Measurements from ENCODE around the gene TMEM42. TPM values are rescaled to one million over a fixed set of nuclear protein-coding genes. Genes with fewer than 3 reads are reported as not detected.

Gene TMEM42
- total and polyA plus RNA-seq, 9 of the 15 experiments (the other 6 are each of a cell fraction or from before 2014, with no cell fraction given) = 0.53 to 1.6 (median 0.98) TPM

- TF ChIP-seq NR0B1 (IDR thresholded peaks at IDR 0.05; ENCODE audit: partially characterized antibody) = no peak
- TF ChIP-seq CTCF (IDR thresholded peaks at IDR 0.05 in 2 of 3, conservative IDR thresholded peaks at IDR 0.05 in 1 of 3; ENCODE audit: insufficient read depth in 2 of 3, low read depth in 1 of 3, low read length in 3 of 3) = peak; percentile 88 to 92 (median 90)
- peak; percentile 58 to 84; a peak in 3 of 4 replicates for TF ChIP-seq RCOR1 (IDR thresholded peaks at IDR 0.05; ENCODE audit: borderline replicate concordance in 1 of 2, low read depth in 2 of 2, low read length in 2 of 2)
- no peak for TF ChIP-seq HNRNPL (IDR thresholded peaks at IDR 0.05; ENCODE audit: low read depth, low read length)
- no peak for TF ChIP-seq NR2C1 (IDR thresholded peaks at IDR 0.05)
- no peak for TF ChIP-seq NR2C1 (tag; IDR thresholded peaks at IDR 0.05)
- TF ChIP-seq ZNF707 (CRISPR knock-in tag; conservative IDR thresholded peaks at IDR 0.05) = no peak
- TF ChIP-seq NFE2 (IDR thresholded peaks at IDR 0.05; ENCODE audit: low read depth) = 0 out of 2 replicates have a peak, but pooled peaks have one; percentile 33
- TF ChIP-seq TGIF2 (CRISPR knock-in tag; IDR thresholded peaks at IDR 0.05) = no peak
- no peak for TF ChIP-seq MNT (conservative IDR thresholded peaks at IDR 0.05)
- TF ChIP-seq TCF3 (CRISPR knock-in tag; IDR thresholded peaks at IDR 0.05) = 0 out of 2 replicates have a peak, but pooled peaks have one; percentile 19
- TF ChIP-seq REST (IDR thresholded peaks at IDR 0.05; ENCODE audit: borderline replicate concordance) = peak; percentile 91
- 0 out of 2 replicates have a peak, but pooled peaks have one; percentile 30 for TF ChIP-seq REST (CRISPR knock-in tag; IDR thresholded peaks at IDR 0.05; ENCODE audit: low read depth)
- TF ChIP-seq KDM5B (IDR thresholded peaks at IDR 0.05; ENCODE audit: insufficient replicate concordance, low read depth, low read length) = no peak
These were observed 52.3 kb downstream of the TMEM42 start (continued) for GRCh38 chr3:44913868-44914468.
